Smooth muscle cell (in vitro differentiated cells): Measurements from ENCODE around the gene ATP8A2. TPM values are rescaled to one million over a fixed set of nuclear protein-coding genes. Genes with fewer than 3 reads are reported as not detected.

Experiments
- DNase-seq: peaks from one replicate; lab custom pipeline; 2025; ENCODE audit not compliant: unreplicated experiment; lab: John Stamatoyannopoulos, UW
- H2AFZ ChIP-seq: fragments of 200-600 bp; sonication (generic); 2 replicates; pipeline ENCODE4 v1.6.0; 2016; ENCODE audit warnings: antibody characterized with exemption, low read depth, mild to moderate bottlenecking
- H3F3A ChIP-seq: fragments of 200-600 bp; sonication (generic); 2 replicates; pipeline ENCODE4 v1.6.0; 2017; ENCODE audit warnings: antibody characterized with exemption, low read depth
- H3K27ac ChIP-seq: fragments of 200-600 bp; sonication (generic); 2 replicates; pipeline ENCODE4 v1.5.1; 2016; ENCODE audit warnings: low read depth, mild to moderate bottlenecking
- H3K27me3 ChIP-seq: fragments of 200-600 bp; sonication (generic); 2 replicates; pipeline ENCODE4 v1.6.1; 2016; ENCODE audit warnings: low read depth, mild to moderate bottlenecking
- H3K36me3 ChIP-seq: fragments of 200-600 bp; sonication (generic); 2 replicates; pipeline ENCODE4 v1.5.1; 2016; ENCODE audit warnings: low read depth
- H3K4me1 ChIP-seq: fragments of 200-600 bp; sonication (generic); 2 replicates; pipeline ENCODE4 v1.5.1; 2016; ENCODE audit warnings: low read depth
- H3K4me2 ChIP-seq: fragments of 200-600 bp; sonication (generic); 2 replicates; pipeline ENCODE4 v1.6.0; 2016; ENCODE audit warnings: mild to moderate bottlenecking
- H3K4me3 ChIP-seq: fragments of 200-600 bp; sonication (generic); 2 replicates; pipeline ENCODE4 v1.5.1; 2016; ENCODE audit warnings: mild to moderate bottlenecking
- H3K79me2 ChIP-seq: fragments of 200-600 bp; sonication (generic); 2 replicates; pipeline ENCODE4 v1.6.0; 2016; ENCODE audit warnings: low read depth, mild to moderate bottlenecking
- H3K9ac ChIP-seq: fragments of 200-600 bp; sonication (generic); 2 replicates; pipeline ENCODE4 v1.6.0; 2016; ENCODE audit warnings: low read depth
- H3K9me3 ChIP-seq: fragments of 200-600 bp; sonication (generic); replicated peaks from 2 replicates; pipeline ENCODE4 v1.5.1; 2016; ENCODE audit warnings: low read depth
- H4K20me1 ChIP-seq: fragments of 200-600 bp; sonication (generic); 2 replicates; pipeline ENCODE4 v1.6.0; 2016; ENCODE audit warnings: low read depth
- CTCF ChIP-seq: fragments of 200-600 bp; sonication (generic); IDR thresholded peaks from 2 replicates; pipeline ENCODE4 v1.5.1; 2017; ENCODE audit warnings: borderline replicate concordance, mild to moderate bottlenecking, antibody characterized with exemption; ENCODE audit not compliant: insufficient read depth, poor library complexity, severe bottlenecking
- WGBS: methylation state at CpG from one replicate; pipeline ENCODE4 v1.1.7; 2016; ENCODE audit warnings: low lambda C conversion rate; 5-methylcytosine and 5-hydroxymethylcytosine counted together
- polyA plus RNA-seq: library from polyadenylated mRNA; unstranded; fragments of >200 nt; fragmentation: Nextera tagmentation; extraction: Ambion mirVana; gene quantifications from 2 replicates; pipeline ENCODE4 v1.2.1, GENCODE V29; 2016
- total RNA-seq: library from RNA; depleted of rRNA; stranded (reverse); fragments of >200 nt; gene quantifications from 2 replicates; pipeline ENCODE4 v1.2.3, GENCODE V29; 2014

Gene ATP8A2
- total and polyA plus RNA-seq, 2 experiments from 2014 or later: under 0.01 to 0.06 TPM

GRCh38 chr13:25890671-25891212 is 519.0 kb downstream of the ATP8A2 start:
- no peak for TF ChIP-seq CTCF
- Histone ChIP-seq H3K9me3 (no peaks in the 10 kb centered on the region), H3K4me2 (no peak overlapping the region), H3K9ac (no peak overlapping the region), H3K4me3 (no peak overlapping the region), H3K79me2 (no peaks in the 10 kb centered on the region), H4K20me1 (no peaks in the 10 kb centered on the region), H2AFZ (no peak overlapping the region), H3K27me3 (peaks cover 8% of the 10 kb centered on the region), H3K36me3 (no peaks in the 10 kb centered on the region), H3K4me1 (peaks cover 2% of the 10 kb centered on the region), H3F3A (peaks cover 5% of the 10 kb centered on the region), H3K27ac (no peak overlapping the region)
- WGBS: 71% methylated on average over 4 of the region's 4 CpGs
- DNase-seq: no peak

GRCh38 chr13:25898991-25899390 is 527.2 kb downstream of the ATP8A2 start:
- no peaks in the 10 kb centered on the region for H3K27me3 ChIP-seq
- no peak for DNase-seq
- H3K79me2 ChIP-seq: no peaks in the 10 kb centered on the region
- H3K9ac ChIP-seq: no peak overlapping the region
- H3K4me3 ChIP-seq: no peak overlapping the region
- H3K36me3 ChIP-seq: no peaks in the 10 kb centered on the region
- WGBS: 97% methylated on average over 7 of the region's 7 CpGs
- H3K4me1 ChIP-seq: peaks cover 4% of the 10 kb centered on the region
- TF ChIP-seq CTCF: no peak
- no peaks in the 10 kb centered on the region for H3F3A ChIP-seq
- no peak overlapping the region for H2AFZ ChIP-seq
- no peaks in the 10 kb centered on the region for H4K20me1 ChIP-seq
- no peak overlapping the region for H3K27ac ChIP-seq
- no peak overlapping the region for H3K4me2 ChIP-seq
- peaks cover 3% of the 10 kb centered on the region for H3K9me3 ChIP-seq

GRCh38 chr13:25899464-25899863 is 527.7 kb downstream of the ATP8A2 start:
- H3K4me3 ChIP-seq: no peak overlapping the region
- DNase-seq: no peak
- no peaks in the 10 kb centered on the region for H3K27me3 ChIP-seq
- no peak overlapping the region for H3K4me2 ChIP-seq
- peaks cover 3% of the 10 kb centered on the region for H3K9me3 ChIP-seq
- peaks cover 4% of the 10 kb centered on the region for H3K4me1 ChIP-seq
- no peak overlapping the region for H3K9ac ChIP-seq
- H3K79me2 ChIP-seq: no peaks in the 10 kb centered on the region
- no peak overlapping the region for H3K27ac ChIP-seq
- H4K20me1 ChIP-seq: no peaks in the 10 kb centered on the region
- TF ChIP-seq CTCF: no peak
- no peak overlapping the region for H2AFZ ChIP-seq
- no peaks in the 10 kb centered on the region for H3F3A ChIP-seq
- 92% methylated on average over 6 of the region's 6 CpGs for WGBS
- no peaks in the 10 kb centered on the region for H3K36me3 ChIP-seq

- Histone ChIP-seq H3K9ac (no peak overlapping the region), H2AFZ (no peak overlapping the region), H3K9me3 (peaks cover 3% of the 10 kb centered on the region), H3K36me3 (no peaks in the 10 kb centered on the region), H3K27me3 (no peaks in the 10 kb centered on the region), H4K20me1 (no peaks in the 10 kb centered on the region), H3K4me2 (no peak overlapping the region), H3K79me2 (no peaks in the 10 kb centered on the region), H3F3A (no peaks in the 10 kb centered on the region), H3K27ac (no peak overlapping the region), H3K4me3 (no peak overlapping the region), H3K4me1 (peaks cover 4% of the 10 kb centered on the region)
- TF ChIP-seq CTCF: no peak
- WGBS: 89% methylated on average over 1 of the region's 1 CpG
- DNase-seq: no peak
Measured at GRCh38 chr13:25899952-25900351, 528.2 kb downstream of the ATP8A2 start.
